ENCODE data around the gene ADSS2. TPM values are rescaled to one million over a fixed set of nuclear protein-coding genes. Genes with fewer than 3 reads are reported as not detected.

ADSS2 gene
- polyA plus RNA-seq, 1 experiment, result 16.1 TPM

DNA sequence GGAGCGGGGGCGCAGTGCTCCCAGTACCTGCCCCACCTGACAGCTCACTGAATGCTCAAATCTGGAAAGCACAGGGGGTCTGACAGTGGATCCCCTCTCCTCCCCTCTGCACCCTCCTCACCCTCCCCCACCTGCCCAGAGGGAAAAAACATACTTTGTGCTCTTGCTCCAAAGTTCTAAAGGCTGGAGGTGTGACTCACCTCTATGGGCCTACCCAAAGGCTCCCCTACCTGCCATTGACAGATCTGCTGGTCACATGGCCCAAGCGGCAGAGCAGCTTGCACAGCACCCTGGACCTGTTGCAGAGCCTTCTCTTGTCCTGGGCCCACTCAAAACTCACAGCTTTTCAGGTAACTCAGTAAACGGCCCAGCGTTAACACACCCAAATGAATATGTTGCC, 55.7 kb downstream of the ADSS2 start:
- Histone ChIP-seq H3K27me3 (ENCODE audit: control insufficient read depth, insufficient read depth, low read length) (no peaks in the 10 kb centered on the region), H3K36me3 (ENCODE audit: control insufficient read depth, insufficient read depth, low read length) (no peaks in the 10 kb centered on the region; the same call in 1 of the 2 replicates), H3K4me3 (ENCODE audit: low read depth, low read length) (no peak overlapping the region)
- ChIA-PET CTCF (no interaction called here), POLR2A (no interaction called here)
- TF ChIP-seq, protein P1, sequence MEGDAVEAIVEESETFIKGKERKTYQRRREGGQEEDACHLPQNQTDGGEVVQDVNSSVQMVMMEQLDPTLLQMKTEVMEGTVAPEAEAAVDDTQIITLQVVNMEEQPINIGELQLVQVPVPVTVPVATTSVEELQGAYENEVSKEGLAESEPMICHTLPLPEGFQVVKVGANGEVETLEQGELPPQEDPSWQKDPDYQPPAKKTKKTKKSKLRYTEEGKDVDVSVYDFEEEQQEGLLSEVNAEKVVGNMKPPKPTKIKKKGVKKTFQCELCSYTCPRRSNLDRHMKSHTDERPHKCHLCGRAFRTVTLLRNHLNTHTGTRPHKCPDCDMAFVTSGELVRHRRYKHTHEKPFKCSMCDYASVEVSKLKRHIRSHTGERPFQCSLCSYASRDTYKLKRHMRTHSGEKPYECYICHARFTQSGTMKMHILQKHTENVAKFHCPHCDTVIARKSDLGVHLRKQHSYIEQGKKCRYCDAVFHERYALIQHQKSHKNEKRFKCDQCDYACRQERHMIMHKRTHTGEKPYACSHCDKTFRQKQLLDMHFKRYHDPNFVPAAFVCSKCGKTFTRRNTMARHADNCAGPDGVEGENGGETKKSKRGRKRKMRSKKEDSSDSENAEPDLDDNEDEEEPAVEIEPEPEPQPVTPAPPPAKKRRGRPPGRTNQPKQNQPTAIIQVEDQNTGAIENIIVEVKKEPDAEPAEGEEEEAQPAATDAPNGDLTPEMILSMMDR (IDR thresholded peaks at IDR 0.05; ENCODE audit: insufficient read depth, low read depth, low read length), result no peak
- DNase-seq (ENCODE audit: low read depth), result no peak

GRCh38 chr1:244394826-244395765, 56.6 kb downstream of the ADSS2 start:
- Histone ChIP-seq H3K36me3 (ENCODE audit: control insufficient read depth, insufficient read depth, low read length) (no peaks in the 10 kb centered on the region), H3K4me3 (ENCODE audit: low read depth, low read length) (no peak overlapping the region), H3K27me3 (ENCODE audit: control insufficient read depth, insufficient read depth, low read length) (no peaks in the 10 kb centered on the region)
- ChIA-PET CTCF (no interaction called here), POLR2A (no interaction called here)
- DNase-seq (ENCODE audit: low read depth), result no peak
- TF ChIP-seq, protein P1 (IDR thresholded peaks at IDR 0.05; ENCODE audit: insufficient read depth, low read depth, low read length), result no peak

- CTCF ChIA-PET, result no interaction called here
- H3K36me3 ChIP-seq (ENCODE audit: control insufficient read depth, insufficient read depth, low read length), result no peaks in the 10 kb centered on the region
- POLR2A ChIA-PET, result no interaction called here
Observed at GRCh38 chr1:244394346-244394745, 57.4 kb downstream of the ADSS2 start.

DNA sequence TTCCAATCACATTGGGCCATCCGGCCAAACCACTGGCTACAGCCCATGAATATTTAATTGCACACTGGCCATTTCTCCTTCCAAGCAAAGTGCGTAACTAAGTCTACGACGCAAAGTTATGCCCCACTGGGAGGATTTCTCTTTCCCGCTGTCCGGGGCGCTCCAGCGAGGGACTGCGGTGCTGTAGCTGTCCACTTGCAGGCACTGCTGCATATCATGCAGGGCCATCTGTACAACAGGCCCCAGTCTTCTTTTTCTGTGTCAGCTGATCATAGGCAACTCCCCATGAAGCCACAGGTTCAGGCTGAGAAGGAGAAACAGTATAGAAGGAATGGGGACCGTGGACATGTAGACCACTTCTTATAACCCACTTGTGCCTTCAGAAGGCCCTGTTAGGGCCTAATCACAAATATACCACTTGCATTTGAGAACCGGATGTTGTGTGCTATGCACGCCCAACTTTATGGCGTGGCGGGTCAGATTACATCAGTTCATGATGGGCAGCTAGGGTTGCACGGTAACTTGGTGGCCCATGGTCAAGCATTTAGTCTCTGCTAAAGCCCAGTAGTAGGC, 58.0 kb downstream of the ADSS2 start:
- TF ChIP-seq, protein P1 (IDR thresholded peaks at IDR 0.05; ENCODE audit: insufficient read depth, low read depth, low read length), result no peak
- Histone ChIP-seq H3K4me3 (ENCODE audit: low read depth, low read length) (no peak overlapping the region), H3K36me3 (ENCODE audit: control insufficient read depth, insufficient read depth, low read length) (no peaks in the 10 kb centered on the region), H3K27me3 (ENCODE audit: control insufficient read depth, insufficient read depth, low read length) (no peaks in the 10 kb centered on the region)
- DNase-seq (ENCODE audit: low read depth), result no peak
- POLR2A ChIA-PET, result no interaction called here
- CTCF ChIA-PET, result interaction anchor here (1.2 kb wide), 1 partner anchor 12 kb away, joined by 3 read pairs; no protein-coding TSS in a partner anchor

More at GRCh38 chr1:244394346-244394745, 57.4 kb downstream of the ADSS2 start:
- Histone ChIP-seq H3K4me3 (ENCODE audit: low read depth, low read length) (no peak overlapping the region), H3K27me3 (ENCODE audit: control insufficient read depth, insufficient read depth, low read length) (no peaks in the 10 kb centered on the region)
- DNase-seq (ENCODE audit: low read depth), result no peak
- TF ChIP-seq, protein P1 (IDR thresholded peaks at IDR 0.05; ENCODE audit: insufficient read depth, low read depth, low read length), result no peak

DNA sequence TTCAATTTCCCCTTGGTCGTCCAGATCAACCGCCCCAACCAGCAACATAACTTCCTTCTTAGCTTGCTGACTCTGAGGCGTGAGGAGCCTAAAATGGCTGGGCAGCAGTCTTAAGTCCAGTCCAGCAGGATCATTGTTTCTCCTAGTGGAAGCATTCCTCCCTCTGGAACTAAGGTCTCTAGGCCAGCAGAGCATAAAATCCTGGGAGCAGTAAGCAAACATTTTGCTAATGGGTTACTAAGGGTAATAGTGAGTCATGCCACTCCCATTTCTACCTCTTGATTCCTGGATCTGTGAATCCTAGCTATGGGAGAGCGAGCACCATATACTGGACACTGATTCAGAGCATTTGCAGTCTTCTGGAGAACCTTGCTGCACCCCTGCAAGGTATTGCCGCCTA, 59.9 kb downstream of the ADSS2 start:
- DNase-seq (ENCODE audit: low read depth), result no peak
- no peaks in the 10 kb centered on the region for H3K27me3 ChIP-seq (ENCODE audit: control insufficient read depth, insufficient read depth, low read length)
- POLR2A ChIA-PET, result no interaction called here
- CTCF ChIA-PET, result no interaction called here
- no peaks in the 10 kb centered on the region for H3K36me3 ChIP-seq (ENCODE audit: control insufficient read depth, insufficient read depth, low read length)
- TF ChIP-seq, protein P1 (IDR thresholded peaks at IDR 0.05; ENCODE audit: insufficient read depth, low read depth, low read length), result no peak
- no peak overlapping the region for H3K4me3 ChIP-seq (ENCODE audit: low read depth, low read length)
